Gastrocnemius medialis (tissue), 4 donors: Measurements from ENCODE around the gene ATRNL1. TPM values are rescaled to one million over a fixed set of nuclear protein-coding genes. Genes with fewer than 3 reads are reported as not detected.
"Not testable (repeated sequence)": the region's sequence is repeated elsewhere in the genome, so short reads cannot be mapped to it uniquely, and the experiment has no call there.

ENCODE experiments used
- ATAC-seq, 2 donors: fragments of 150-250 bp; one replicate each; pipeline ENCODE4 v1.9.1; 2016
- DNase-seq, 2 donors: peaks; one replicate each; pipeline ENCODE4 v3.0.0-alpha.2; 2019
- H3K27ac ChIP-seq, 4 donors: fragments of 200-600 bp; sonication (generic); 1 replicate in 1 of 4; 2 replicates in 3 of 4; pipeline ENCODE4 v1.5.1; 2016 to 2018; ENCODE audit warnings: mild to moderate bottlenecking in 2 of 4, moderate library complexity in 1 of 4
- H3K27me3 ChIP-seq, 3 donors: fragments of 200-600 bp; sonication (generic) in 2 of 3; 1 replicate in 1 of 3; 2 replicates in 2 of 3; pipeline versions ENCODE4 v1.5.1 to v1.6.0; 2016 to 2019; ENCODE audit warnings: mild to moderate bottlenecking in 1 of 3, moderate library complexity in 1 of 3
- H3K36me3 ChIP-seq, 2 donors: fragments of 200-600 bp; sonication (generic) in 1 of 2; one replicate each; pipeline ENCODE4 v1.5.1; 2017 to 2018
- H3K4me1 ChIP-seq, 2 donors: fragments of 200-600 bp; sonication (generic) in 1 of 2; one replicate each; pipeline ENCODE4 v1.5.1; 2016 to 2017; ENCODE audit warnings: mild to moderate bottlenecking in 2 of 2
- H3K4me3 ChIP-seq, 4 donors: fragments of 200-600 bp; sonication (generic) in 3 of 4; 1 replicate in 1 of 4; 2 replicates in 3 of 4; pipeline ENCODE4 v1.5.1; 2016 to 2019; ENCODE audit warnings: mild to moderate bottlenecking in 2 of 4
- H3K9me3 ChIP-seq, 3 donors: fragments of 200-600 bp; sonication (generic) in 2 of 3; 1 replicate in 1 of 3; 2 replicates in 2 of 3; pipeline ENCODE4 v1.5.1; 2016 to 2019
- POLR2A ChIP-seq, 2 donors: fragments of 450-650 bp; IDR thresholded peaks; one replicate each; pipeline ENCODE4 v1.6.1; 2017; ENCODE audit warnings: antibody characterized with exemption in 2 of 2, mild to moderate bottlenecking in 2 of 2, moderate library complexity in 2 of 2
- in situ Hi-C, 4 donors: fragments of 200-750 bp; cut with MboI; loops; one replicate each; pipeline versions ENCODE4 v1.15.0 to v1.8.0; 2017; ENCODE audit warnings: low sequenced_read_pairs in 4 of 4
- intact Hi-C: fragments of 100-400 bp; cut with DNase I; formaldehyde crosslinking; loops from one replicate; pipeline ENCODE4 v1.15.1; 2023; ENCODE audit warnings: low total_unique reads
- total RNA-seq, 4 donors: library from RNA; depleted of rRNA; stranded (reverse); fragments of >200 nt; gene quantifications; one replicate each; pipeline versions ENCODE4 v1.1.0 to v1.2.3, GENCODE V29; 2016
- TF ChIP-seq, protein P1 (sequence below), 5 experiments: fragments of 450-650 bp in 3 of 5; fragments of 200-600 bp in 2 of 5; sonication (generic) in 2 of 5; IDR thresholded peaks in 4 of 5; conservative IDR thresholded peaks in 1 of 5; 1 replicate in 4 of 5; 2 replicates in 1 of 5; pipeline ENCODE4 v1.5.1; 2016 to 2019; ENCODE audit warnings: antibody characterized with exemption in 5 of 5, mild to moderate bottlenecking in 3 of 5, moderate library complexity in 3 of 5

Gene ATRNL1
- total RNA-seq, 4 donors from 2014 or later, result 1.6 to 10.8 (median 3.8) TPM

DNA sequence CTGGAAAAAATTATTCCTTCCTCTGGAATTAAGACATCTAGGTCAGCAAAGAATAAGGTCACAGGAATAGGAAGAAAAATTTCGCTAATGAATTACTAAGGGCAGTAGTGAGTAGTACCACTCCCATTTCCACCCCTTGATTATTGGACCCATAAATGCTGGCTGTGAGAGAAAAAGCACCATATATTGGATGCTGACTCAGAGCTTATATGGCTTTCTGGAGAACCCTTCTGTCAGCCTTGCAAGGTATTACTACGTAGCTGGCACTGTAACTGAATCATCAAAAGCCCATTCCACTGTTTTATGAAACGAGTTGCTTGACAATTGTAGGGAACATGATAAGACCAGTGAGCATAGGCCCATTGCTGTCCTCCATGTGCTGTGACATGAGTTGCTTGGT lies 179.3 kb downstream of the ATRNL1 start:
- no peaks in the 10 kb centered on the region for H3K36me3 ChIP-seq
- no peak for TF ChIP-seq POLR2A (IDR thresholded peaks at IDR 0.05)
- TF ChIP-seq, protein P1, sequence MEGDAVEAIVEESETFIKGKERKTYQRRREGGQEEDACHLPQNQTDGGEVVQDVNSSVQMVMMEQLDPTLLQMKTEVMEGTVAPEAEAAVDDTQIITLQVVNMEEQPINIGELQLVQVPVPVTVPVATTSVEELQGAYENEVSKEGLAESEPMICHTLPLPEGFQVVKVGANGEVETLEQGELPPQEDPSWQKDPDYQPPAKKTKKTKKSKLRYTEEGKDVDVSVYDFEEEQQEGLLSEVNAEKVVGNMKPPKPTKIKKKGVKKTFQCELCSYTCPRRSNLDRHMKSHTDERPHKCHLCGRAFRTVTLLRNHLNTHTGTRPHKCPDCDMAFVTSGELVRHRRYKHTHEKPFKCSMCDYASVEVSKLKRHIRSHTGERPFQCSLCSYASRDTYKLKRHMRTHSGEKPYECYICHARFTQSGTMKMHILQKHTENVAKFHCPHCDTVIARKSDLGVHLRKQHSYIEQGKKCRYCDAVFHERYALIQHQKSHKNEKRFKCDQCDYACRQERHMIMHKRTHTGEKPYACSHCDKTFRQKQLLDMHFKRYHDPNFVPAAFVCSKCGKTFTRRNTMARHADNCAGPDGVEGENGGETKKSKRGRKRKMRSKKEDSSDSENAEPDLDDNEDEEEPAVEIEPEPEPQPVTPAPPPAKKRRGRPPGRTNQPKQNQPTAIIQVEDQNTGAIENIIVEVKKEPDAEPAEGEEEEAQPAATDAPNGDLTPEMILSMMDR (IDR thresholded peaks at IDR 0.05 in 4 of 5, conservative IDR thresholded peaks at IDR 0.05 in 1 of 5), result no peak
- no peaks in the 10 kb centered on the region for H3K4me1 ChIP-seq
- intact Hi-C loops, result no loop called here
- DNase-seq (no peak), ATAC-seq (no peak)
- no peaks in the 10 kb centered on the region for H3K27me3 ChIP-seq
- no peak overlapping the region for H3K27ac ChIP-seq
- H3K9me3 ChIP-seq, result no peaks in the 10 kb centered on the region
- in situ Hi-C loops, result no loop called here
- no peak overlapping the region for H3K4me3 ChIP-seq

DNA sequence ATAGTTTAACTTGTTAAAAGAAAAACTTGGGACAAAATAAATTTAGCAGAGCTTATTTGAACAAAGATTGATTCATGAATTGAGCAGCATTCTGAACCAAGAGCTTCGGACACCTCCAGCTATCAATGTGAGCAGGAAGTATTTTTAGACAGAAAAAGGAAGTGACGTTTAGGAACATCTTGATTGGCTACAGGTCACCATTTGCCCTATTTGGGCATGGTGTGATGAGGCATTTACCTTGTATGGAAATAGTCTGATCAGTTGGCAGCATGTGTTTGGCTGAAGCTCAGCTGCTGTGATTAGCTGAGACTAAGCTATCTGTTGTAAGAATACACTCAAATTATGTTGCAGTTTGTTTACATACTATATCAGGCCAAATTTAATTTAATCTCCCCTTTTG lies 185.1 kb downstream of the ATRNL1 start:
- in situ Hi-C loops (no loop called here), intact Hi-C loops (no loop called here)
- H3K4me3 ChIP-seq, result no peak overlapping the region
- TF ChIP-seq, protein P1 (IDR thresholded peaks at IDR 0.05 in 4 of 5, conservative IDR thresholded peaks at IDR 0.05 in 1 of 5), result no peak
- no peak for TF ChIP-seq POLR2A (IDR thresholded peaks at IDR 0.05)
- no peaks in the 10 kb centered on the region for H3K36me3 ChIP-seq
- DNase-seq (no peak), ATAC-seq (no peak)
- no peak overlapping the region for H3K27ac ChIP-seq
- no peaks in the 10 kb centered on the region for H3K27me3 ChIP-seq
- no peaks in the 10 kb centered on the region for H3K4me1 ChIP-seq
- no peaks in the 10 kb centered on the region for H3K9me3 ChIP-seq

DNA sequence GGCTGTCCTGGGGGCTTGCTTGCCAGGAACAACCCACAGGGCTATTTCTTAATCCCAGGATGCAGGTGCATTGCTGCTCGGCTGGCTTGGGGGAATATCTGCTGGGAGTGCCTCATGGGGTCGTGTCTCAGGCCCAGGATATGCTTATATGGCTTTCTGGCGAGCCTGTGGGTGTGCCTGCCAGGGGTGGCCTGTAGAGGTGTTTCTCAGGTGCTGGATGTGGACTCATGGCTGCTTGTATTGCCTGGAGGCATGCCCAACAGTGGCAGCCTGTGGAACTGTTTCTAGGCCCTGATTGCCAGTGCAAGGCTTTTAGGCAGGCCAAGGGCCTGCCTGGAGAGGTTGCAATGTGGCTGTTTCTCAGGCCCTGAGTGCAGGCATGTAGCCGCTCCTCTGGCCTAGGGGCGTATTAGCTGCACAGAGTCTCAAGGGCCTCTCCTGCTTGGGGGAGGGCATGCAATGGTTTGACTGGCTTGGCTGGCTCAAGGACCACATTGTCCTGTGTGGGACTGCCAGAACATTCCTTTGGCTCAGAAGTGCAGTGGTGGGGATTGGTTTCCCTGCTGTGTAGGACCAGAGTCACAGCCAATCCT lies 202.1 kb downstream of the ATRNL1 start:
- ATAC-seq, result no peak
- no peak for DNase-seq
- in situ Hi-C loops, result no loop called here
- Histone ChIP-seq H3K27me3 (no peaks in the 10 kb centered on the region), H3K4me3 (no peak overlapping the region), H3K9me3 (peaks cover 0 to 4% (median 0%) of the 10 kb centered on the region in 3 donors), H3K27ac (no peak overlapping the region), H3K36me3 (no peaks in the 10 kb centered on the region), H3K4me1 (no peaks in the 10 kb centered on the region)
- no peak for TF ChIP-seq POLR2A (IDR thresholded peaks at IDR 0.05)
- TF ChIP-seq, protein P1 (IDR thresholded peaks at IDR 0.05 in 4 of 5, conservative IDR thresholded peaks at IDR 0.05 in 1 of 5), result no peak
- intact Hi-C loops, result no loop called here

DNA sequence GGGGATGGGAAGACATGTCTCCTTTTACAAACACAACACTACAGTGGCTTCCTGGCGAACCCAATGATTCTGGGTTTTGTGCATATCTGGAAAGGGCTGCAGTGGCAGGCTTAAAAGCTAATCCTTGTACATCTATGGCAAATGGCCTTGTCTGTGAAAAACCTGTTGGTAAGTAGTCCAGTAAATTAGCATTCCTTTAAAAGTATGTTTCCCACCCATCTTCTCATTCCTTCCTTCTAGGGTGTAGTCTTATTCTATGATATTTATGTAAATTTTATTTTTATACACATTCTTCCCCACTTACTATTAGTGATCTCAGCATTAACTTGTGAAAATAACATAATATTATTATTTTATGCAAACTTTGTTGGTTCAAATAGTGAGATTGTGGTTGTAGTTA lies 206.9 kb downstream of the ATRNL1 start:
- TF ChIP-seq POLR2A (IDR thresholded peaks at IDR 0.05), result no peak
- TF ChIP-seq, protein P1 (IDR thresholded peaks at IDR 0.05 in 4 of 5, conservative IDR thresholded peaks at IDR 0.05 in 1 of 5), result no peak
- no peaks in the 10 kb centered on the region for H3K4me1 ChIP-seq
- no peak overlapping the region for H3K4me3 ChIP-seq
- in situ Hi-C loops (no loop called here), intact Hi-C loops (no loop called here)
- H3K9me3 ChIP-seq, result no peaks in the 10 kb centered on the region
- ATAC-seq (no peak), DNase-seq (no peak)
- H3K27ac ChIP-seq, result no peak overlapping the region
- H3K27me3 ChIP-seq, result no peaks in the 10 kb centered on the region
- no peaks in the 10 kb centered on the region for H3K36me3 ChIP-seq

DNA sequence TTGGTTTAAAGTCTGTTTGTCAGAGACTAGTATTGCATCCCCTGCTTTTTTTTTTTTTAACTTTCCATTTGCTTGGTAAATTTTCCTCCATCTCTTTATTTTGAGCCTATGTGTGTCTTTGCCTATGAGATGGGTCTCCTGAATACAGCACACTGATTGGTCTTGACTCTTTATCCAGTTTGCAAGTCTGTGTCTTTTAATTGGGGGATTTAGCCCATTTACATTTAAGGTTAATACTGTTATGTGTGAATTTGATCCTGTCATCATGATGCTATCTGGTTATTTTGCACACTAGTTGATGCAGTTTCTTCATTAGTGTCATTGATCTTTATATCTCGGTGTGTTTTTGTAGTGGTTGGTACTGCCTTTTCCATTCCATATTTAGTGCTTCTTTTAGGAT lies 226.5 kb downstream of the ATRNL1 start:
- H3K4me1 ChIP-seq, H3K4me3 ChIP-seq, intact Hi-C loops, DNase-seq, ATAC-seq, in situ Hi-C loops, H3K27ac ChIP-seq, H3K27me3 ChIP-seq, H3K9me3 ChIP-seq, H3K36me3 ChIP-seq: not testable (repeated sequence)
